Keratinocyte (primary cell): ENCODE data around the gene TRIM26. TPM values are rescaled to one million over a fixed set of nuclear protein-coding genes. Genes with fewer than 3 reads are reported as not detected.

Experiments
- DNase-seq: peaks from one replicate; pipeline ENCODE4 v3.0.0-alpha.2; 2011; ENCODE audit warnings: low read depth, missing footprints, low spot score
- FAIRE-seq: peaks from 2 replicates; lab custom pipeline; 2011; peaks lifted over from hg19 to GRCh38; lab: Jason Lieb, UNC
- H2AFZ ChIP-seq: 2 replicates; pipeline ENCODE4 v1.6.0; 2012; ENCODE audit warnings: low read length, control low read depth, inconsistent platforms; ENCODE audit not compliant: control insufficient read depth
- H3K27ac ChIP-seq: 2 replicates; pipeline ENCODE4 v1.5.1; 2011; ENCODE audit warnings: low read length; ENCODE audit not compliant: control insufficient read depth, insufficient read depth
- H3K27me3 ChIP-seq: 3 replicates; pipeline ENCODE4 v1.6.0; 2011; ENCODE audit warnings: low read length; ENCODE audit not compliant: control insufficient read depth, insufficient read depth; ENCODE audit errors: extremely low read depth
- H3K36me3 ChIP-seq, 2 experiments: 2 replicates in 1 of 2; 3 replicates in 1 of 2; pipeline ENCODE4 v1.5.1; 2011; ENCODE audit warnings: low read length in 2 of 2, mild to moderate bottlenecking in 1 of 2; ENCODE audit not compliant: control insufficient read depth in 2 of 2, insufficient read depth in 2 of 2; ENCODE audit errors: extremely low read depth in 1 of 2
- H3K4me1 ChIP-seq: 3 replicates; pipeline ENCODE4 v1.5.1; 2011; ENCODE audit warnings: low read length; ENCODE audit not compliant: control insufficient read depth, insufficient read depth; ENCODE audit errors: extremely low read depth
- H3K4me2 ChIP-seq: 3 replicates; pipeline ENCODE4 v1.6.0; 2011; ENCODE audit warnings: low read depth, low read length; ENCODE audit not compliant: control insufficient read depth, insufficient read depth; ENCODE audit errors: extremely low read depth
- H3K4me3 ChIP-seq, 3 experiments: fragments of 200-600 bp in 1 of 3; sonication (generic) in 1 of 3; 2 replicates in 2 of 3; 3 replicates in 1 of 3; pipeline ENCODE4 v1.5.1; 2011 to 2016; ENCODE audit warnings: low read length in 3 of 3, mild to moderate bottlenecking in 3 of 3, control low read depth in 2 of 3, inconsistent platforms in 1 of 3, low read depth in 1 of 3, mixed read lengths in 1 of 3, mixed run types in 1 of 3, moderate library complexity in 1 of 3; ENCODE audit not compliant: control insufficient read depth in 2 of 3, insufficient read depth in 2 of 3; ENCODE audit errors: extremely low read depth in 1 of 3
- H3K79me2 ChIP-seq: 2 replicates; pipeline ENCODE4 v1.6.0; 2012; ENCODE audit warnings: low read length; ENCODE audit not compliant: control insufficient read depth, insufficient read depth
- H3K9ac ChIP-seq: 3 replicates; pipeline ENCODE4 v1.6.0; 2011; ENCODE audit warnings: low read length; ENCODE audit not compliant: control insufficient read depth, insufficient read depth; ENCODE audit errors: extremely low read depth
- H3K9me1 ChIP-seq: 3 replicates; pipeline ENCODE4 v1.6.0; 2011; ENCODE audit warnings: low read length; ENCODE audit not compliant: control insufficient read depth, insufficient read depth; ENCODE audit errors: extremely low read depth
- H3K9me3 ChIP-seq: 2 replicates; pipeline ENCODE4 v1.5.1; 2012; ENCODE audit warnings: low read depth, low read length; ENCODE audit not compliant: control insufficient read depth
- H4K20me1 ChIP-seq: 3 replicates; pipeline ENCODE4 v1.6.0; 2011; ENCODE audit warnings: low read length; ENCODE audit not compliant: control insufficient read depth, insufficient read depth; ENCODE audit errors: extremely low read depth
- EZH2 ChIP-seq: IDR thresholded peaks from one replicate; pipeline ENCODE4 v1.6.1; 2012; ENCODE audit warnings: inconsistent platforms, mild to moderate bottlenecking, low read length, moderate library complexity
- dilution Hi-C: fragments of 300-500 bp; cut with MboI; formaldehyde crosslinking; loops from one replicate; pipeline ENCODE4 v1.7.0; 2020; ENCODE audit warnings: low sequenced_read_pairs; ENCODE audit not compliant: extremely low pct_ligation_motif_present
- polyA plus RNA-seq, 5 experiments: library from polyadenylated mRNA; depleted of rRNA in 3 of 5; stranded (reverse) in 3 of 5; stranded (forward) in 1 of 5; unstranded in 1 of 5; fragments of >200 nt; gene quantifications; 1 replicate in 1 of 5; 2 replicates in 3 of 5; 3 replicates in 1 of 5; pipeline versions ENCODE4 v1.2.1 to v1.2.3, GENCODE V29; 2011 to 2012; ENCODE audit warnings: missing spikeins in 2 of 5, low read depth in 1 of 5, low replicate concordance in 1 of 5
- TF ChIP-seq, protein P1 (sequence below), 3 experiments: IDR thresholded peaks in 1 of 3; conservative IDR thresholded peaks in 1 of 3; optimal IDR thresholded peaks in 1 of 3; 2 replicates in 2 of 3; 3 replicates in 1 of 3; pipeline versions ENCODE3 to v1.5.1; 2011; ENCODE audit warnings: low read length in 3 of 3, mild to moderate bottlenecking in 3 of 3, moderate library complexity in 2 of 3, control low read depth in 1 of 3, inconsistent platforms in 1 of 3; ENCODE audit not compliant: insufficient read depth in 2 of 3; ENCODE audit errors: extremely low read depth in 1 of 3

TRIM26 gene
- polyA plus RNA-seq, 1 donor (not counting 4 experiments of a cell fraction or from before 2014, with no cell fraction given), result 34.7 TPM

DNA sequence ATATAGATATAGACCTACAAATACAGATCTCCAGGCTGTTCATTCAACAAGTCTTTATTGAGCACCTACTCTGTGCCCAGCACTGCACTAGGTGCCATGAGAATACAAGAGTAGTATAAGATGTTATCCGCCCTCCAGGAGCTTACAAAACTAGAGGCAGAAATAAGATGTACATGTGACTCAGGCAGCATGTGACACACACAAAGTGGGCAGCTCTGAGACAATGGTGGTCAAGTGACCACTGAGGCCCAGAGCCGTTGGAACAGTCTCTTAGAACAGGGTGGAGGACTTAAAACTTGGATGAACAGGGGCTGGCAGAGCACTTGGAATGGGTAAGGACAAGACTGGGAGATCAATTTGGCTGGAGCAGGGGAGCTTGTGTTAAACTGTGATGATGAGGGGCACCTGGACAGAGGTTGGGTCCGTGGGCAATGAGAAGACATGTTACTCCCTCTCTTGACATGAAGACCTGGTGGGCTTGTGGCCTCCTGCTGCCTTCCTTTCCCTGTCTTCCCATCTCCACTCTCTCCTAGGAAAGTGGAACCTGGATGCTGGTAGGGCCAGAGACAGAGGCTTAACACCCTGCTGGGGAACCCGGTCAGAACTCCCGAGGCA lies 28.7 kb downstream of the TRIM26 start:
- Histone ChIP-seq H3K4me1 (no peaks in the 10 kb centered on the region), H3K27me3 (no peaks in the 10 kb centered on the region), H3K27ac (no peak overlapping the region), H3K79me2 (no peaks in the 10 kb centered on the region), H3K9ac (no peak overlapping the region), H4K20me1 (no peaks in the 10 kb centered on the region), H2AFZ (no peak overlapping the region), H3K9me3 (no peaks in the 10 kb centered on the region), H3K4me2 (no peak overlapping the region), H3K9me1 (no peaks in the 10 kb centered on the region), H3K4me3 (no peak overlapping the region), H3K36me3 (peaks cover 8 to 15% of the 10 kb centered on the region in 2 experiments)
- FAIRE-seq, result no peak
- TF ChIP-seq EZH2, result no peak
- TF ChIP-seq, protein P1, sequence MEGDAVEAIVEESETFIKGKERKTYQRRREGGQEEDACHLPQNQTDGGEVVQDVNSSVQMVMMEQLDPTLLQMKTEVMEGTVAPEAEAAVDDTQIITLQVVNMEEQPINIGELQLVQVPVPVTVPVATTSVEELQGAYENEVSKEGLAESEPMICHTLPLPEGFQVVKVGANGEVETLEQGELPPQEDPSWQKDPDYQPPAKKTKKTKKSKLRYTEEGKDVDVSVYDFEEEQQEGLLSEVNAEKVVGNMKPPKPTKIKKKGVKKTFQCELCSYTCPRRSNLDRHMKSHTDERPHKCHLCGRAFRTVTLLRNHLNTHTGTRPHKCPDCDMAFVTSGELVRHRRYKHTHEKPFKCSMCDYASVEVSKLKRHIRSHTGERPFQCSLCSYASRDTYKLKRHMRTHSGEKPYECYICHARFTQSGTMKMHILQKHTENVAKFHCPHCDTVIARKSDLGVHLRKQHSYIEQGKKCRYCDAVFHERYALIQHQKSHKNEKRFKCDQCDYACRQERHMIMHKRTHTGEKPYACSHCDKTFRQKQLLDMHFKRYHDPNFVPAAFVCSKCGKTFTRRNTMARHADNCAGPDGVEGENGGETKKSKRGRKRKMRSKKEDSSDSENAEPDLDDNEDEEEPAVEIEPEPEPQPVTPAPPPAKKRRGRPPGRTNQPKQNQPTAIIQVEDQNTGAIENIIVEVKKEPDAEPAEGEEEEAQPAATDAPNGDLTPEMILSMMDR (optimal IDR thresholded peaks at IDR 0.05 in 1 of 3, IDR thresholded peaks at IDR 0.05 in 1 of 3, conservative IDR thresholded peaks at IDR 0.05 in 1 of 3; ENCODE audit: extremely low read depth in 1 of 3, insufficient read depth in 2 of 3, low read length in 3 of 3), result no peak
- DNase-seq, result no peak
- dilution Hi-C loops, result no loop called here

GRCh38 chr6:30180145-30180544 lies 33.1 kb downstream of the TRIM26 start:
- H3K4me3 ChIP-seq, result no peak overlapping the region
- TF ChIP-seq EZH2, result no peak
- TF ChIP-seq, protein P1 (optimal IDR thresholded peaks at IDR 0.05 in 1 of 3, IDR thresholded peaks at IDR 0.05 in 1 of 3, conservative IDR thresholded peaks at IDR 0.05 in 1 of 3; ENCODE audit: extremely low read depth in 1 of 3, insufficient read depth in 2 of 3, low read length in 3 of 3), result no peak

More at GRCh38 chr6:30180145-30180544, 33.1 kb downstream of the TRIM26 start:
- no peaks in the 10 kb centered on the region for H3K9me1 ChIP-seq
- DNase-seq (no peak), FAIRE-seq (no peak)
- no peaks in the 10 kb centered on the region for H4K20me1 ChIP-seq
- H3K79me2 ChIP-seq, result no peaks in the 10 kb centered on the region
- peaks cover 3% of the 10 kb centered on the region for H3K27me3 ChIP-seq
- H3K4me2 ChIP-seq, result no peak overlapping the region
- dilution Hi-C loops, result no loop called here
- H3K9me3 ChIP-seq, result no peaks in the 10 kb centered on the region
- peaks cover 0 to 3% of the 10 kb centered on the region in 2 experiments for H3K36me3 ChIP-seq
- no peak overlapping the region for H3K9ac ChIP-seq
- no peak overlapping the region for H2AFZ ChIP-seq
- no peaks in the 10 kb centered on the region for H3K4me1 ChIP-seq
- H3K27ac ChIP-seq, result no peak overlapping the region
